Measurements from ENCODE around the gene PPP1R12B.

DNA sequence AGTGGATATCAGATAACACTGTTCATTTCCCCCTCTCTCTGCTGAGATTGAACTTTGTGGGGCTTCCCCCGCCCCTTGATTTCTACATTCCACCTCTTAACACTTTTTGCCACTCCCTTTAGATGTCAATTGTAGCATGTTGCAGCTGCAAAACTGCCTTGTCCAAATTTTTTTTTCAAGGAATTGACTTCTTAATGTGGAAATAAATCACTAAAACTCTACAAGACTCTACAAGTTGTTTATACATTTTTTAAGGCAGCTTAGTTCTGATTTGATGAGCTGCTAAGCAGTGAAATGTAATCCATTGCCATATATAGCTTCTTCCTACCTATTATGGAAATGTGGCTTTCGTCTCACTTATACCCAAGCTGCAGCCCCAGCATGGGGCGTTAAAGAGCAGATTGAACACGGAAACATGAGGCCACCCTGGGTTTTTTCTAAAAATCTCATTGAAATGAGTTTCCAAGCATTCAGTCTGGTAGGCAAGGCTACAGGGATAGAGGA is 229.6 kb downstream of the PPP1R12B start:
- no peak for TF ChIP-seq POLR2AphosphoS5 (IDR thresholded peaks at IDR 0.05; ENCODE audit: low read depth, low read length)
- TF ChIP-seq TAF1 (IDR thresholded peaks at IDR 0.05; ENCODE audit: borderline replicate concordance, low read depth, low read length): no peak
- TF ChIP-seq POLR2A (IDR thresholded peaks at IDR 0.05; ENCODE audit: low read depth, low read length): no peak

Measured in GM12892 (cell line).